HG02870 (cell line): Measurements from ENCODE around the gene SVIL.
"Not testable (repeated sequence)": the region's sequence is repeated elsewhere in the genome, so short reads cannot be mapped to it uniquely, and the experiment has no call there.

Experiments
- ATAC-seq: cut with Tn5 transposase; IDR thresholded peaks from one replicate; pipeline ENCODE4 v1.9.1; 2021; ENCODE audit warnings: mild to moderate bottlenecking, moderate library complexity; ENCODE audit not compliant: unreplicated experiment

The SVIL gene

DNA sequence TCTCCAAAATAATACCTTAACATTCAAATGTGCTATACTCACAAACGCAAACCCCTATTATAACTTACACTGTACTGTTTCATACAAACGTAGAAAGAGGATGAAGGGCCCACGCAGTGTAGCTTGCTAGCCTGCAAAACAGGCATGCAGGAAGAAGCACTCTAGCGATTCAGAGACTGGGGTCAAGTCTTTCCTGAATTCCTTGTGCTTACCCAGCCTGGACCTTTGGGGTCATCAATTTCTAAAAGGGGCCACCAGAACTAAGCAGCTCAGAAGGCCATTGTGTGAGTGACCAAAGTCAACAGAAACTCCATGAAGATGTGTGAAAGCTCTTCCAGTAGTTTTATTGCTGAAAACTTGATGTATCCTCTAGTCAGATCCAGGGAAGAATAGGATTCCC is 111.9 kb downstream of the SVIL start:
- ATAC-seq, result no peak

GRCh38 chr10:29522061-29522855 is 112.5 kb downstream of the SVIL start:
- no peak for ATAC-seq

GRCh38 chr10:29519659-29520058 is 115.1 kb downstream of the SVIL start:
- no peak for ATAC-seq

DNA sequence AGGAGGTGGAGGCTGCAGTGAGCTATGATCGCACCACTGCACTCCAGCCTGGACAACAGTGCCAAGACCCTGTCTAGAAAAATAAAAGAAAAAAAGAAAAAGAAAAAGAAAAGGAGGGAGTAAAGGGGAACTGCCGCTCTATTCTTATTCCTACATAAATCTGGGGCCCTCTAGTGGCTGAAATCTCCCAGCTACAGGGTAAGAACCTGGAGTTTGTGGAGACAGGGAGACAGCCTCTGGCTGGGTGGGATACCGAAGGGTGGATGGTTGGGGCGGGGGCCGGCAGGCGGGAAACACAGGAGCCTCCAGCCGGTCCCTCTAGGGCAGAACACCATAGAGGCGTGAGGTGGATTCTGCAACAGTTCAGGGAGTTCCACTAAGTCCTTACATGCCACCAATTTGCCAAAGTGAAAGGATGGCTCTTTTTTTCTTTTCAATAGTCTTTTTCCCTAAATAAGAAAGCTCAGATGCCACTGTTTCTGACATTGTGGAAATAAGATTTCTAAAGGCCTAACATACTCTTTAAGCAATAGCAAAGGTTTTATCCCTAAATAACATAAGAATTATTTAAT is 117.3 kb downstream of the SVIL start:
- ATAC-seq, result no peak

GRCh38 chr10:29516309-29516932 is 118.3 kb downstream of the SVIL start:
- ATAC-seq, result not testable (repeated sequence)

DNA sequence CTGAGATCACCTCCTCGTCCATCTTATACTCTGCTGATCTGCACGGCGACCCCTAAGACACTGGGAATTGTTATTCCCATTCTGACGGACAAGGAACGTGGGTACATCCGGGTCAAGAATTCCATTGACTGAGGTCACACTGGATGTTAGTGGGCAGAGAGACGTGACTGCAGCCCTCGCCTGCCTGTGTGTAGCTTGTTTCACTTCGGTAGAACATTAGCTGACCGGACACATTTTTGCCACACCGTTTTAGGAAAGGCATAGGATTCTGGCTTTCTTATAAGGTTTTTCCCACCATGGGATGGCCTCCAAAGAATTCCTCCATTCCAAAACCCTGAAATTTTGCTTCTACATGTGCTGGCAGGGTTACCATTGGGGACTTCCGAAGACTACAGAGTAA is 118.9 kb downstream of the SVIL start:
- not testable (repeated sequence) for ATAC-seq

- ATAC-seq, result not testable (repeated sequence)
Measured at GRCh38 chr10:29515104-29515503, 119.7 kb downstream of the SVIL start.

DNA sequence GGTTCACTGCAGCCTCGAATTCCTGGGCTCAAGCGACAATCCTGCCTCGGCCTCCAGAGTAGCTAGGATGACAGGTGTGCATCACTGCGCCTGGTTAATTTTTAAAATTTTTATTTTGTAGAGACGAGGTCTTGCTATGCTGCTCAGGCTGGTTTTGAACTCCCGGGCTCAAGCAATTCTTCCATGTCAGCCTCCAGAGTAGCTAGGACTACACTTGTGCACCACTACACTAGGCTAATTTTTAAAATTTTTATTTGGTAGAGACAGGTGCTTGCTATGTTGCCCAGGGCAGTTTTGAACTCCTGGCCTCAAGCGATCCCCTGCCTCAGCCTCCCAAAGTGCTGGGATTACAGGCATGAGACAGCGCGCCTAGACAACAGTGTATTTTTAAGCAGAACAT is 120.5 kb downstream of the SVIL start:
- no peak for ATAC-seq

- no peak for ATAC-seq
Measured at GRCh38 chr10:29512425-29512974, 122.3 kb downstream of the SVIL start.

- ATAC-seq, result not testable (repeated sequence)
Measured at GRCh38 chr10:29511806-29512205, 123.0 kb downstream of the SVIL start.

GRCh38 chr10:29510483-29511157 is 124.2 kb downstream of the SVIL start:
- not testable (repeated sequence) for ATAC-seq

GRCh38 chr10:29508554-29509244 is 126.1 kb downstream of the SVIL start:
- no peak for ATAC-seq

- not testable (repeated sequence) for ATAC-seq
Measured at GRCh38 chr10:29507750-29508149, 127.0 kb downstream of the SVIL start.

- ATAC-seq, result not testable (repeated sequence)
Measured at GRCh38 chr10:29506324-29506921, 128.3 kb downstream of the SVIL start.

GRCh38 chr10:29502351-29502750 is 132.4 kb downstream of the SVIL start:
- no peak for ATAC-seq

DNA sequence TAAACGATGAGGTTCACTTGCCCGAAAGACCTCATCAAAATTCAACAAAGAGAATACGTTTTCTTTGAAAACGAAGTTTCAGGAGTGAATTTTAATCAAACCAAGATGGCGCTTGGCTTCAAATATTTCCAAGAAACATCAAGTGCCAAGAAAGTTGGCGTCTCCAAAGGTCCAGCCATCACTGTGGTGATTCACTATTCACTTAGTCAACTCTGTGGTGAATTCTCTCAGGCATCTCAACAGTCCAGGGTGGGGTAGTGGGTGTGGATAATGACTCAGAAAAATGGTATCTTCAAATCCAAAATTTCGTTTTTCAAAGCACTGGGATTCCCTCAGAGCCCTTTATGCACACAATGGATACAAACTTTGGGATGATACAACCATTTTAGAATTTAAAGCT is 133.1 kb downstream of the SVIL start:
- no peak for ATAC-seq

GRCh38 chr10:29499993-29500537 is 134.7 kb downstream of the SVIL start:
- no peak for ATAC-seq

GRCh38 chr10:29496341-29497162 is 138.2 kb downstream of the SVIL start:
- ATAC-seq, result no peak

DNA sequence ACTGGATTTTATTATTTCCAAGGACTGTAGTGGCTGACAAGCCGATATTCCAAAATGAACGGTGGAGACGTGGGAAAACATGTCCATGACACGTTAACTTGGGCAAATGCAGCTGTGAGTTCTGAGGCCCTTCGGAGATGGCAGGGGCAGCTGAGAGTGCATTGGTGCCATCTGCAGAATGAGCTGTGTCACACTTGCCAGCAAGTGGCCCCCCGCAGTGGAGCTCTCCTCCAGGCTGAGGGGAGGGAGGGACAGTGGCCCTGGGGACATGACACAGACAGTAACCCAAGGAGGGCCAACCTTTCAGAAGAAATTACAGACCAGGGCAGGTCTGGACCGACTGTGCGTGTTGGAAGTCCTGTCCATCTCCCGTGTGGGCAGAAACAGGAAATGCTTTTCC is 139.4 kb downstream of the SVIL start:
- ATAC-seq, result no peak
